Effector CD4-positive, alpha-beta T cell (primary cell): ENCODE data around the gene ZBTB20.

ENCODE experiments used
- DNase-seq: peaks from one replicate; pipeline ENCODE4 v3.0.0-alpha.2; 2020

The ZBTB20 gene

GRCh38 chr3:114462750-114463149 is 684.3 kb downstream of the ZBTB20 start:
- DNase-seq: no peak

GRCh38 chr3:114460459-114460858 is 686.6 kb downstream of the ZBTB20 start:
- no peak for DNase-seq

GRCh38 chr3:114456742-114457141 is 690.3 kb downstream of the ZBTB20 start:
- no peak for DNase-seq

- DNase-seq: no peak
Measured at GRCh38 chr3:114455432-114455831, 691.7 kb downstream of the ZBTB20 start.

GRCh38 chr3:114454551-114455251 is 692.4 kb downstream of the ZBTB20 start:
- DNase-seq: no peak

- no peak for DNase-seq
Measured at GRCh38 chr3:114453361-114453780, 693.7 kb downstream of the ZBTB20 start.

- DNase-seq: no peak
Measured at GRCh38 chr3:114452937-114453336, 694.2 kb downstream of the ZBTB20 start.

- no peak for DNase-seq
Measured at GRCh38 chr3:114452256-114452655, 694.8 kb downstream of the ZBTB20 start.

GRCh38 chr3:114451561-114452018 is 695.5 kb downstream of the ZBTB20 start:
- no peak for DNase-seq

- no peak for DNase-seq
Measured at GRCh38 chr3:114451051-114451451, 696.0 kb downstream of the ZBTB20 start.

- no peak for DNase-seq
Measured at GRCh38 chr3:114450008-114450596, 697.0 kb downstream of the ZBTB20 start.

GRCh38 chr3:114449271-114450007 is 697.6 kb downstream of the ZBTB20 start:
- no peak for DNase-seq

GRCh38 chr3:114447950-114448479 is 699.1 kb downstream of the ZBTB20 start:
- DNase-seq: no peak

GRCh38 chr3:114447545-114447944 is 699.5 kb downstream of the ZBTB20 start:
- no peak for DNase-seq

GRCh38 chr3:114446600-114446999 is 700.5 kb downstream of the ZBTB20 start:
- DNase-seq: no peak

- DNase-seq: no peak
Measured at GRCh38 chr3:114445233-114445632, 701.9 kb downstream of the ZBTB20 start.

GRCh38 chr3:114444216-114444615 is 702.9 kb downstream of the ZBTB20 start:
- DNase-seq: no peak

- no peak for DNase-seq
Measured at GRCh38 chr3:114442246-114442645, 704.8 kb downstream of the ZBTB20 start.

GRCh38 chr3:114441386-114441785 is 705.7 kb downstream of the ZBTB20 start:
- DNase-seq: no peak

GRCh38 chr3:114440700-114441099 is 706.4 kb downstream of the ZBTB20 start:
- no peak for DNase-seq

GRCh38 chr3:114439284-114439683 is 707.8 kb downstream of the ZBTB20 start:
- DNase-seq: no peak

GRCh38 chr3:114437897-114438296 is 709.2 kb downstream of the ZBTB20 start:
- DNase-seq: no peak

- DNase-seq: no peak
Measured at GRCh38 chr3:114436182-114436581, 710.9 kb downstream of the ZBTB20 start.
